ENCODE data around the gene CD38. TPM values are rescaled to one million over a fixed set of nuclear protein-coding genes. Genes with fewer than 3 reads are reported as not detected.

Gene CD38
- total RNA-seq, 1 donor from 2014 or later, result 1.0 TPM

GRCh38 chr4:15878011-15878410, 99.9 kb downstream of the CD38 start:
- Histone ChIP-seq H3K4me3 (ENCODE audit: insufficient read depth, low read depth, low read length) (no peak overlapping the region), H3K9me3 (ENCODE audit: insufficient read depth, low read depth, low read length) (no peaks in the 10 kb centered on the region), H3K79me2 (ENCODE audit: insufficient read depth, low read length) (no peaks in the 10 kb centered on the region), H2AFZ (ENCODE audit: low read depth, low read length) (no peak overlapping the region), H4K20me1 (ENCODE audit: insufficient read depth, low read length) (no peaks in the 10 kb centered on the region), H3K27me3 (ENCODE audit: insufficient read depth, low read length) (no peaks in the 10 kb centered on the region), H3K4me1 (ENCODE audit: insufficient read depth, low read length) (no peaks in the 10 kb centered on the region), H3K4me2 (ENCODE audit: low read length) (no peak overlapping the region), H3K36me3 (ENCODE audit: insufficient read depth, low read length) (no peaks in the 10 kb centered on the region), H3K9ac (ENCODE audit: low read length) (no peak overlapping the region), H3K27ac (ENCODE audit: low read depth, low read length) (no peak overlapping the region)
- Mint-ChIP-seq H3K27me3 (ENCODE audit: low read depth, unreplicated experiment) (no peaks in the 10 kb centered on the region), H3K36me3 (ENCODE audit: low read depth, unreplicated experiment) (no peaks in the 10 kb centered on the region), H3K27ac (ENCODE audit: unreplicated experiment) (no peak overlapping the region), H3K9me3 (ENCODE audit: unreplicated experiment) (peaks cover 6% of the 10 kb centered on the region), H3K4me1 (ENCODE audit: low read depth, unreplicated experiment) (no peaks in the 10 kb centered on the region), H3K4me3 (ENCODE audit: unreplicated experiment) (no peak overlapping the region)
- FAIRE-seq (no peak), DNase-seq (ENCODE audit: low read depth) (no peak)
- no peak for TF ChIP-seq EZH2 (IDR thresholded peaks at IDR 0.05; ENCODE audit: insufficient read depth, low read length)
- no peak for TF ChIP-seq CTCF (IDR thresholded peaks at IDR 0.05; ENCODE audit: insufficient read depth, low read depth, low read length)

GRCh38 chr4:15881820-15882219, 103.7 kb downstream of the CD38 start:
- Histone ChIP-seq H3K27ac (ENCODE audit: low read depth, low read length) (no peak overlapping the region), H3K79me2 (ENCODE audit: insufficient read depth, low read length) (no peaks in the 10 kb centered on the region), H3K9me3 (ENCODE audit: insufficient read depth, low read depth, low read length) (no peaks in the 10 kb centered on the region), H3K4me3 (ENCODE audit: insufficient read depth, low read depth, low read length) (no peak overlapping the region), H3K4me2 (ENCODE audit: low read length) (no peak overlapping the region), H3K36me3 (ENCODE audit: insufficient read depth, low read length) (no peaks in the 10 kb centered on the region), H3K9ac (ENCODE audit: low read length) (no peak overlapping the region), H3K27me3 (ENCODE audit: insufficient read depth, low read length) (no peaks in the 10 kb centered on the region), H4K20me1 (ENCODE audit: insufficient read depth, low read length) (no peaks in the 10 kb centered on the region), H2AFZ (ENCODE audit: low read depth, low read length) (no peak overlapping the region), H3K4me1 (ENCODE audit: insufficient read depth, low read length) (no peaks in the 10 kb centered on the region)
- H3K4me3 Mint-ChIP-seq (ENCODE audit: unreplicated experiment), result no peak overlapping the region
- H3K36me3 Mint-ChIP-seq (ENCODE audit: low read depth, unreplicated experiment), result no peaks in the 10 kb centered on the region
- TF ChIP-seq CTCF (IDR thresholded peaks at IDR 0.05; ENCODE audit: insufficient read depth, low read depth, low read length) (no peak), EZH2 (IDR thresholded peaks at IDR 0.05; ENCODE audit: insufficient read depth, low read length) (no peak)
- DNase-seq (ENCODE audit: low read depth) (no peak), FAIRE-seq (no peak)
- H3K27ac Mint-ChIP-seq (ENCODE audit: unreplicated experiment), result no peak overlapping the region
- H3K27me3 Mint-ChIP-seq (ENCODE audit: low read depth, unreplicated experiment), result no peaks in the 10 kb centered on the region
- peaks cover 2% of the 10 kb centered on the region for H3K9me3 Mint-ChIP-seq (ENCODE audit: unreplicated experiment)
- H3K4me1 Mint-ChIP-seq (ENCODE audit: low read depth, unreplicated experiment), result no peaks in the 10 kb centered on the region

- no peak overlapping the region for H3K4me3 Mint-ChIP-seq (ENCODE audit: unreplicated experiment)
- Histone ChIP-seq H3K27me3 (ENCODE audit: insufficient read depth, low read length) (no peaks in the 10 kb centered on the region), H3K4me2 (ENCODE audit: low read length) (no peak overlapping the region), H2AFZ (ENCODE audit: low read depth, low read length) (no peak overlapping the region), H3K4me3 (ENCODE audit: insufficient read depth, low read depth, low read length) (no peak overlapping the region), H4K20me1 (ENCODE audit: insufficient read depth, low read length) (no peaks in the 10 kb centered on the region), H3K27ac (ENCODE audit: low read depth, low read length) (no peak overlapping the region), H3K36me3 (ENCODE audit: insufficient read depth, low read length) (no peaks in the 10 kb centered on the region), H3K4me1 (ENCODE audit: insufficient read depth, low read length) (no peaks in the 10 kb centered on the region), H3K9ac (ENCODE audit: low read length) (no peak overlapping the region), H3K79me2 (ENCODE audit: insufficient read depth, low read length) (no peaks in the 10 kb centered on the region), H3K9me3 (ENCODE audit: insufficient read depth, low read depth, low read length) (no peaks in the 10 kb centered on the region)
- H3K4me1 Mint-ChIP-seq (ENCODE audit: low read depth, unreplicated experiment), result no peaks in the 10 kb centered on the region
- FAIRE-seq (peak; percentile 73), DNase-seq (ENCODE audit: low read depth) (peak; percentile 58)
- H3K9me3 Mint-ChIP-seq (ENCODE audit: unreplicated experiment), result no peaks in the 10 kb centered on the region
- no peaks in the 10 kb centered on the region for H3K36me3 Mint-ChIP-seq (ENCODE audit: low read depth, unreplicated experiment)
- no peaks in the 10 kb centered on the region for H3K27me3 Mint-ChIP-seq (ENCODE audit: low read depth, unreplicated experiment)
- H3K27ac Mint-ChIP-seq (ENCODE audit: unreplicated experiment), result no peak overlapping the region
- TF ChIP-seq EZH2 (IDR thresholded peaks at IDR 0.05; ENCODE audit: insufficient read depth, low read length), result no peak
- peak; percentile 91 for TF ChIP-seq CTCF (IDR thresholded peaks at IDR 0.05; ENCODE audit: insufficient read depth, low read depth, low read length)
These were observed 104.6 kb downstream of the CD38 start for GRCh38 chr4:15882675-15883086.

Measured in astrocyte (in vitro differentiated cells and primary cell).